NT2/D1 (cell line): ENCODE measurements around the gene USP2.

Experiments
- DNase-seq: peaks from one replicate; pipeline ENCODE4 v3.0.0-alpha.2; 2011; ENCODE audit warnings: low read depth, low spot score
- H3K27me3 ChIP-seq: 2 replicates; pipeline ENCODE4 v1.6.0; 2011; ENCODE audit warnings: mild to moderate bottlenecking; ENCODE audit not compliant: insufficient read length, insufficient read depth
- H3K36me3 ChIP-seq: 2 replicates; pipeline ENCODE4 v1.6.1; 2011; ENCODE audit warnings: mild to moderate bottlenecking, low read length, mixed read lengths; ENCODE audit not compliant: insufficient read depth, insufficient read length
- H3K4me1 ChIP-seq: 2 replicates; pipeline ENCODE4 v1.5.1; 2011; ENCODE audit not compliant: insufficient read depth, insufficient read length
- H3K4me3 ChIP-seq: 2 replicates; pipeline ENCODE4 v1.5.1; 2011; ENCODE audit warnings: low read depth; ENCODE audit not compliant: insufficient read length
- H3K9ac ChIP-seq: 2 replicates; pipeline ENCODE4 v1.6.0; 2011; ENCODE audit warnings: low read depth; ENCODE audit not compliant: insufficient read length
- H3K9me3 ChIP-seq: 2 replicates; pipeline ENCODE4 v1.5.1; 2011; ENCODE audit warnings: mild to moderate bottlenecking, low read length; ENCODE audit not compliant: insufficient read depth
- SUZ12 ChIP-seq: IDR thresholded peaks from 2 replicates; pipeline ENCODE4 v1.6.1; 2011; ENCODE audit not compliant: insufficient read length, insufficient read depth; ENCODE audit errors: extremely low read depth
- YY1 ChIP-seq: IDR thresholded peaks from 2 replicates; pipeline ENCODE4 v1.6.1; 2011; ENCODE audit not compliant: insufficient read length, insufficient read depth
- ZNF274 ChIP-seq: IDR thresholded peaks from 2 replicates; pipeline ENCODE4 v1.6.1; 2011; ENCODE audit warnings: mild to moderate bottlenecking, low read depth, low read length

USP2 gene

GRCh38 chr11:119309953-119310681, 71.4 kb downstream of the USP2 start:
- H3K36me3 ChIP-seq, result peaks cover 84% of the 10 kb centered on the region
- no peaks in the 10 kb centered on the region for H3K9me3 ChIP-seq
- no peak overlapping the region for H3K9ac ChIP-seq
- H3K27me3 ChIP-seq, result no peaks in the 10 kb centered on the region
- no peak for DNase-seq
- TF ChIP-seq YY1 (no peak), SUZ12 (no peak), ZNF274 (no peak)
- H3K4me1 ChIP-seq, result peaks cover 4% of the 10 kb centered on the region
- no peak overlapping the region for H3K4me3 ChIP-seq

- H3K36me3 ChIP-seq, result peaks cover 77% of the 10 kb centered on the region
- H3K9me3 ChIP-seq, result no peaks in the 10 kb centered on the region
- no peaks in the 10 kb centered on the region for H3K4me1 ChIP-seq
- no peak for DNase-seq
- H3K27me3 ChIP-seq, result no peaks in the 10 kb centered on the region
- TF ChIP-seq YY1 (no peak), ZNF274 (no peak), SUZ12 (no peak)
- H3K4me3 ChIP-seq, result no peak overlapping the region
- H3K9ac ChIP-seq, result no peak overlapping the region
Measured at GRCh38 chr11:119309411-119309810, 72.1 kb downstream of the USP2 start.

GRCh38 chr11:119307974-119308373, 73.5 kb downstream of the USP2 start:
- Histone ChIP-seq H3K9me3 (no peaks in the 10 kb centered on the region), H3K36me3 (peaks cover 78% of the 10 kb centered on the region)

GRCh38 chr11:119307219-119307618, 74.3 kb downstream of the USP2 start:
- H3K36me3 ChIP-seq, result peaks cover 78% of the 10 kb centered on the region
- H3K4me3 ChIP-seq, result no peak overlapping the region
- H3K27me3 ChIP-seq, result no peaks in the 10 kb centered on the region
- H3K9me3 ChIP-seq, result no peaks in the 10 kb centered on the region
- TF ChIP-seq SUZ12 (no peak), ZNF274 (no peak), YY1 (no peak)
- no peak for DNase-seq
- no peaks in the 10 kb centered on the region for H3K4me1 ChIP-seq
- no peak overlapping the region for H3K9ac ChIP-seq

More at GRCh38 chr11:119307974-119308373, 73.5 kb downstream of the USP2 start:
- H3K4me1 ChIP-seq, result no peaks in the 10 kb centered on the region
- no peak for DNase-seq
- no peak overlapping the region for H3K4me3 ChIP-seq
- H3K9ac ChIP-seq, result no peak overlapping the region
- H3K27me3 ChIP-seq, result no peaks in the 10 kb centered on the region
- TF ChIP-seq SUZ12 (no peak), ZNF274 (no peak), YY1 (no peak)

GRCh38 chr11:119306373-119306890, 75.1 kb downstream of the USP2 start:
- H3K27me3 ChIP-seq, result no peaks in the 10 kb centered on the region
- no peaks in the 10 kb centered on the region for H3K9me3 ChIP-seq
- TF ChIP-seq ZNF274, result no peak
- no peak for TF ChIP-seq YY1
- TF ChIP-seq SUZ12, result no peak
- no peak overlapping the region for H3K9ac ChIP-seq
- no peak overlapping the region for H3K4me3 ChIP-seq
- H3K36me3 ChIP-seq, result peaks cover 78% of the 10 kb centered on the region
- no peaks in the 10 kb centered on the region for H3K4me1 ChIP-seq
- DNase-seq, result no peak

- DNase-seq, result no peak
- H3K4me1 ChIP-seq, result no peaks in the 10 kb centered on the region
- H3K4me3 ChIP-seq, result no peak overlapping the region
- TF ChIP-seq SUZ12 (no peak), ZNF274 (no peak), YY1 (no peak)
- peaks cover 78% of the 10 kb centered on the region for H3K36me3 ChIP-seq
- no peaks in the 10 kb centered on the region for H3K27me3 ChIP-seq
- H3K9me3 ChIP-seq, result no peaks in the 10 kb centered on the region
- no peak overlapping the region for H3K9ac ChIP-seq
Measured at GRCh38 chr11:119305556-119306372, 75.7 kb downstream of the USP2 start.
